ENCODE results near the gene MAP3K7CL. TPM values are rescaled to one million over a fixed set of nuclear protein-coding genes. Genes with fewer than 3 reads are reported as not detected.

Gene MAP3K7CL
- total RNA-seq, 1 donor from 2014 or later: 6.9 TPM

DNA sequence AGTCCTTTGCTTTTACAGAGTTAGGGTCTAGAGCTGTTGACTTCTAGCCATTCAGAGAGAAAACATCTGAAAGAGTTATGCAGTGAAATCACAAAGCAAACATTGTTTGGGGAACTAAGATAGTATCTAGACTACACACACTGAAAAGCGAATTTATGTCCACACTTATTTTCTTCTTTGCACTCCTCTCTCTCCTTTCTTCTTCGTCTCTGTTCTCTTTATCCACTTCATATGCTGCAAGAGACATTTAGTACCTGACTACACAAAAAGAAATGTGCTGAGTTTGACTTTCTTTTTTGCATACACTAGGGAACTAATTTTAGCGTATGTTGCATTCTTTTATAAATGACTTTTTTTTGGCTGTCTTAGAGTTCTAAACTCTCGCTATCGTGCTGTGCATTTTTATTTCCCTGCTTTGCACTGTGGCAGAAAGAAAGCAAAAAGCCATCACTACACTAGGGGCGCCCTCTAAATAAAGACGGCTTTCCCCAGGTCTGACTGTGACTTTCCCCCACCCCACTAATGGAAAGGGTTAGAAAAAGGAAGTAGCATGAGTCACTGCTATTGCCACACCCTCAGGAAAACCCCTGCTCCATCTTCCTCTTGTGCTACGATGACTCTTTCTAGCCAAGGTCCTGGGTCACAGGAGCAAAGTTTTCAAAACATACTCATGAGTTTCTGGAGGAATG lies 65.7 kb downstream of the MAP3K7CL start:
- H3K36me3 ChIP-seq: no peaks in the 10 kb centered on the region
- H3K9me3 ChIP-seq: peaks cover 4% of the 10 kb centered on the region
- intact Hi-C loops (cut with DNase I): no loop called here
- TF ChIP-seq POLR2AphosphoS5 (IDR thresholded peaks at IDR 0.05; ENCODE audit: insufficient read depth in 1 of 2, low read depth in 1 of 2): no peak
- TF ChIP-seq CTCF (IDR thresholded peaks at IDR 0.05): no peak
- no peak for TF ChIP-seq POLR2A (IDR thresholded peaks at IDR 0.05)
- H3K4me3 ChIP-seq: peak overlapping the region in 1 of 2 donors; percentile 22
- no peak for DNase-seq (ENCODE audit: extremely low spot score in 2 of 2)
- H3K27me3 ChIP-seq: no peaks in the 10 kb centered on the region
- H3K4me1 ChIP-seq: peaks cover 22% of the 10 kb centered on the region
- H3K27ac ChIP-seq: peak overlapping the region; percentile 49

DNA sequence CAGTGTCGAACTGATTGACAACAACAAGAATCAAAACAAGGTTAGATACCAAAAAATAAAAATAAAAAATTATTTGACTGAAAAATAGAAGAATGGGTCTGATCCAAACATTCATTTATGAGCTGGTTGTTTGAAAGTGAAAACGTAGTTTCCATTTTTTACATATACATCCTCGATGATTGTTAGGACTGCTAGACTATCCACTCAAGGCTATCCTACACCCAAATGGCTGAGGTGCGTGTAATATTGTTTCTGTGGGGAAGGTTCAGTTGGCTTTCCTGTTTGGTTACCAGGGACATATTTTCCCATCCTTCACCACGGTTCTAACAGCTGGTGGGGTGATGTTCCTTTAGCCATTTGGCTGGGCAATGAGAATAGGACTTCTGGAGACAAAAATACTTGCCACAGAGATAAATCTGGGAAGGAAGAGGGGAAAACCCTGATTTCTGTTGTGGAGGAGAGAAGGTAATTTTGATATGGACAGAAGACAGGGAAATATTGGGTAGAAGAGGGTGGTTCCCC lies 66.3 kb downstream of the MAP3K7CL start:
- Histone ChIP-seq H3K9me3 (peaks cover 4% of the 10 kb centered on the region), H3K27ac (no peak overlapping the region), H3K4me1 (peaks cover 22% of the 10 kb centered on the region), H3K4me3 (no peak overlapping the region), H3K27me3 (no peaks in the 10 kb centered on the region), H3K36me3 (no peaks in the 10 kb centered on the region)
- intact Hi-C loops (cut with DNase I): no loop called here
- DNase-seq (ENCODE audit: extremely low spot score in 2 of 2): no peak
- no peak for TF ChIP-seq CTCF (IDR thresholded peaks at IDR 0.05)
- TF ChIP-seq POLR2AphosphoS5 (IDR thresholded peaks at IDR 0.05; ENCODE audit: insufficient read depth in 1 of 2, low read depth in 1 of 2): no peak
- no peak for TF ChIP-seq POLR2A (IDR thresholded peaks at IDR 0.05)

- no peak for TF ChIP-seq POLR2A (IDR thresholded peaks at IDR 0.05)
- Histone ChIP-seq H3K4me1 (peaks cover under 1% of the 10 kb centered on the region), H3K36me3 (no peaks in the 10 kb centered on the region), H3K4me3 (no peak overlapping the region), H3K27ac (no peak overlapping the region), H3K27me3 (no peaks in the 10 kb centered on the region), H3K9me3 (peaks cover 4% of the 10 kb centered on the region)
- DNase-seq (ENCODE audit: extremely low spot score in 2 of 2): no peak
- intact Hi-C loops (cut with DNase I): no loop called here
Measured at GRCh38 chr21:29201186-29201585, 70.7 kb downstream of the MAP3K7CL start.

DNA sequence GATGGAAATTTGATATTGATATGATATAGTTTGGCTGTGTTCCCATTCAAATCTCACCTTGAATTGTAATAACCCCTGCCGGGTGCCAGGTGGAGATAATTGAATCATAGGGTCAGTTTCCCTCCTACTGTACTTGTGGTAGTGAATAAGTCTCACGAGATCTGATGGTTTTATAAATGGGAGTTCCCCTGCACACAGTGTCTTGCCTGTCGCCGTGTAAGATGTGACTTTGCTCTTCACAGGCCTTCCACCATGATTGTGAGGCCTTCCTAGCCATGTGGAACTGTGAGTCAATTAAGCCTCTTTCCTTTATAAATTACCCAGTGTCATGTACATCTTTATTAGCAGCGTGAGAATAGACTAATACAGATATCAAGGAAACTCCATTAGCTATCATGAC lies 74.6 kb downstream of the MAP3K7CL start:
- TF ChIP-seq POLR2A (IDR thresholded peaks at IDR 0.05) (no peak), CTCF (IDR thresholded peaks at IDR 0.05) (no peak), POLR2AphosphoS5 (IDR thresholded peaks at IDR 0.05; ENCODE audit: insufficient read depth in 1 of 2, low read depth in 1 of 2) (no peak)
- intact Hi-C loops (cut with DNase I): no loop called here

GRCh38 chr21:29205988-29206387 lies 75.5 kb downstream of the MAP3K7CL start:
- H3K36me3 ChIP-seq: no peaks in the 10 kb centered on the region
- H3K27me3 ChIP-seq: no peaks in the 10 kb centered on the region
- intact Hi-C loops (cut with DNase I): no loop called here
- H3K27ac ChIP-seq: no peak overlapping the region
- H3K4me1 ChIP-seq: peaks cover 9% of the 10 kb centered on the region
- no peak overlapping the region for H3K4me3 ChIP-seq
- peaks cover 2% of the 10 kb centered on the region for H3K9me3 ChIP-seq
- no peak for DNase-seq (ENCODE audit: extremely low spot score in 2 of 2)
- TF ChIP-seq CTCF (IDR thresholded peaks at IDR 0.05) (no peak), POLR2AphosphoS5 (IDR thresholded peaks at IDR 0.05; ENCODE audit: insufficient read depth in 1 of 2, low read depth in 1 of 2) (no peak), POLR2A (IDR thresholded peaks at IDR 0.05) (no peak)

More for the DNA sequence above, 74.6 kb downstream of the MAP3K7CL start:
- Histone ChIP-seq H3K4me3 (no peak overlapping the region), H3K27ac (no peak overlapping the region), H3K9me3 (peaks cover 4% of the 10 kb centered on the region), H3K4me1 (peaks cover 9% of the 10 kb centered on the region), H3K27me3 (no peaks in the 10 kb centered on the region), H3K36me3 (no peaks in the 10 kb centered on the region)
- no peak for DNase-seq (ENCODE audit: extremely low spot score in 2 of 2)

Measured in vagina (tissue), 2 donors.